GM19043 (cell line): Measurements from ENCODE around the gene LCE1E.

Experiments used
- ATAC-seq: cut with Tn5 transposase; IDR thresholded peaks from one replicate; pipeline ENCODE4 v1.9.1; 2021; ENCODE audit warnings: low read depth; ENCODE audit not compliant: unreplicated experiment

LCE1E gene, protein sequence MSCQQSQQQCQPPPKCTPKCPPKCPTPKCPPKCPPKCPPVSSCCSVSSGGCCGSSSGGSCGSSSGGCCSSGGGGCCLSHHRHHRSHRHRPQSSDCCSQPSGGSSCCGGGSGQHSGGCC

GRCh38 chr1:152786077-152786476, at the start of gene LCE1E:
TSS of gene LCE1E (plus strand) at chr1:152786257. CDS start at chr1:152787300, 1,043 bp downstream.
- no peak for ATAC-seq

GRCh38 chr1:152737997-152738396, 48.1 kb upstream of the LCE1E start:
- no peak for ATAC-seq

DNA sequence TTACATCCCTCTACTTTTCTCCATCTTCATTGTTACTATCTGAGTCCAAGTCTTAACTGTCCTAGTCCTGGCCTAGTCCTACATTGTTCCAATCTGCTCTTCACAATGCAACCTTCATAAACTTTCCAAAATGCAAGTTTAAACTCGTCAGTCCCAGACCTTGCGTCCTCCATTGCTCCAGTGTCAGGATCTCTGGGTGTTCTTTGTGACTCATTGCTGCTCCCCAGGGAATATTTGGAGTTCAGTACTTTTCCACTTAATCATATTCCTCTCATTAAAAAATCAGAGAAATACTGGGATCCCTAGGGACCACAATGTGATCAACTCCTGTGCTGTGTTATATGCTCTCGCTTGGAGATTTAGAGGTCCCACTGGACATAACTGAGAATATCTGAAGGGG, 46.2 kb upstream of the LCE1E start:
- no peak for ATAC-seq

- no peak for ATAC-seq
Measured at GRCh38 chr1:152741656-152742055, 44.4 kb upstream of the LCE1E start.

DNA sequence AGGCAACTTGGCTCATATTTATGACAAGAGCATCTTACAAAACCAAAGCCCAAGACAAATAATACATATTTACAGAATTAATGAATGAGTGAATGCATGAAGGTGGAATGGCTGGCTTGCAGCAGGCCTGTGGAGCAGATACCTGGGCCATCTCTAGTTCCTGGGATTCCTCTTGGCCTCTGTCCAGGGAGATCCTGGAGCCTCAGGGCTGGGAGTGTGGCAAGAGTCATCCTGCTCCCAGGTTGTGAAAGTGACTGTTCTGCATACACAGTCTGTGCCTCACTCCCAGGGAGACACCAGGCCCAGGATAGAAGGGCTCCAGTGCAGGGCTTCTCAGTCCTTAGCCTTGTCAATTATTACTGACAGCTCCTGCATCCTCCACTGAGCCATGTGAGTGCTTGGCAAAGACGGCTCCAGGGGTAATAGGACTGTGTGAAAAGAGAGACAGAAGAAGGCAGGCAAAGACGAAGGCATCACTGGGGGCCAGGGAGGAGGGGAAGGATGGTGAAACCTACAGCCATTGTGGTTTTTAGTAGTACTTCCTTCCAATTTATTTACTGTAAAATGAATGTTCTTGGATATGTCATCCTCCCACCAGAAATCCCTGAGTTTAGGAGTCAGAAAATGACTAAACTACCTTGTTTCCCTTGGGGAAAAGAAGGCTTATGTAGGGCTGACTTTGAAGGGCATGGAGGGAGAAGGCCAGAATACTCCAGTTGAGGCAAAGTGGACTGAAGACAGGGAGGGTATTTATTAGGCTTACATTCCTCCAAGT, 42.5 kb upstream of the LCE1E start:
- no peak for ATAC-seq

DNA sequence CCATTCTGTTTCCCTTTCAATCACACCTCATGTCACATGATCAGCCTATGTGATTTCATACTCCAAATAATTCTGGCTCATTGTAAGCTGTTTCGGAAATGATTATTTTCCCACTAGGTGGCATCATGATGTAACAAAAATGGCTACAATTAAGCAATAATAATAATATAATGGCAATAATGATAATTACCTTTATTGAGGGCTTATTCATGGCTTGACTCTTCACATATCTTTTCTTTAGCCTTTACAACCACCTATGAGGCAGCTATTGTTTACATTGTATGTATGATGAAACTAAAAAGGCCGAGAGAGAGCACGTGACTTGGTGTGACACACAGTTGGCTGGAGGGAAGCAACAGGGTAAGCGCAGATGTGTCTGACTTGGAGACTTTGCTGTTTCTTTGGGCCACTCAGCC, 40.8 kb upstream of the LCE1E start:
- ATAC-seq, result no peak

- ATAC-seq, result no peak
Measured at GRCh38 chr1:152745765-152746444, 40.2 kb upstream of the LCE1E start.

GRCh38 chr1:152747831-152748230, 38.2 kb upstream of the LCE1E start:
- ATAC-seq, result no peak

DNA sequence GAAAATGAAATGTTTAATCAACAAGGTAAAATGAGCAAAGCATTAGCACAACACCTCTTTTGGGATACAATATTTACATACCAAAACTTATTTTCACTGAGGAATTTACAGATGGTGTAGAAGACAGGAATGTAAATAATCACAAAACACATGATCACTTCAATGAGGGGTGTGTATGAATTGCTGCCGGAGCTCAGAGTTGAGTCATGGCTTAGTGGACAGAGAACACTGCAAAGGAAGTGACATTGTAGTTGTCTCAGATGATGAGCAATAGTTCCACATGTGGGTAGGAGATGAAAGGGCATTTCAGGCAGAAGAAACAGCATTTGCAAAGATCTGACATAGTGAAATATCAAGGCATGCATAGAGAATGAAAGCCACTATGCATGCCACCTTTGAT, 33.8 kb upstream of the LCE1E start:
- ATAC-seq, result no peak

- no peak for ATAC-seq
Measured at GRCh38 chr1:152753586-152753985, 32.5 kb upstream of the LCE1E start.

DNA sequence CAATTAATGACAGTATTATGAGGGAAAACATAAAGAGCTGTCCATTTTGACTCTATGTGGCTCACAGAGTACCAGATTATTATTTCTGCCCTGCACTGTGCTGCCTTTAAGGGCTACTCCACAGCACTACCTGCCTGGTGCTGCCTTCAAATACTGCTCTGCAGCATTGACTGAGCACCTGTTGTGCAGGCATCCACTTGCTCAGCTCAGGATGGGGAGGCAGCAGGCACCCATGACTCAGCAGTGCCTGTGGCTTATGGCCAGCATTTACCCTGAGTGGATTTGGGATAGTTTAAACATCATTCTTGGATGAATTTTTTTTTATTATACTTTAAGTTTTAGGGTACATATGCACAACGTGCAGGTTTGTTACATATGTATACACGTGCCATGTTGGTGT, 29.2 kb upstream of the LCE1E start:
- ATAC-seq, result no peak

DNA sequence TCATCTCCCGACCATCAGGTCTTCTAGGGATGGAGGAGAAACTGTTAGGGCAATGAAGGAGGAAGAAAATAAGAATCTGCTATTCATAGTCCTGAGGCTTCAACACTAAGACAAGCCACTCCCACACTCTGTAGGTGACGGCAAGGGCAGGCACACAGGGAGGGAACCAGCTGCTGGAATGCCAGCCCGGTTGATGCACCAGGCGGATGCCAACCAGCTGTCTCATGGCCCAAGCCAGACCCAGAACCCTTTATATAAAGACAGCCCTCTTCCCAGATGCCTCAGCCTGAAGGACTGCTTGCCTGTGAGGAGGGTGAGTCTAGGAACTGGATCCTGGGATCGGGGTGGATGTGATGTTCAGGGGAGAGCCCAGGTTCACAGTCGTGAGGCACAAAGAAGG, 28.3 kb upstream of the LCE1E start, which contains the start of gene KPRP:
KPRP (plus strand) TSS at position 279 of the 400 bp plus-strand sequence. CDS start 1,564 bp downstream, outside the sequence.
- no peak for ATAC-seq

DNA sequence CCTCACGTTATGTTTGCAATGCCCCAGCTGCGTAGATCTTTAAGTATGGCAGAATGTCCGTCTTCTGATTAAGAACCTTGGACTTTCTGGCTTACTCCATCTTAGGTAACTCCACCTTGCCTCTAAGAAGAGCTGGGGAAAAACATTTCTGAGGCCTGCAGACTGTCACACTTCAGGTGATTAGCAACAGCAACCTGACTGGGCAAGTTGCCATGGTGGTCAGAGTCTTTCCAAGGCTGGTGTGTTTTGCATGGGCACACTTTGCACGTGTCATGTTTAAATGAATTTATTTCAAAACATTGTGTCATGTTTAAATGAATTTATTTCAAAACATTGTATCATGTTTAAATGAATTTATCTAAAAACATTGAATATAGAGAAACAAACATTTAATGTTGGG, 27.4 kb upstream of the LCE1E start:
- ATAC-seq, result no peak

DNA sequence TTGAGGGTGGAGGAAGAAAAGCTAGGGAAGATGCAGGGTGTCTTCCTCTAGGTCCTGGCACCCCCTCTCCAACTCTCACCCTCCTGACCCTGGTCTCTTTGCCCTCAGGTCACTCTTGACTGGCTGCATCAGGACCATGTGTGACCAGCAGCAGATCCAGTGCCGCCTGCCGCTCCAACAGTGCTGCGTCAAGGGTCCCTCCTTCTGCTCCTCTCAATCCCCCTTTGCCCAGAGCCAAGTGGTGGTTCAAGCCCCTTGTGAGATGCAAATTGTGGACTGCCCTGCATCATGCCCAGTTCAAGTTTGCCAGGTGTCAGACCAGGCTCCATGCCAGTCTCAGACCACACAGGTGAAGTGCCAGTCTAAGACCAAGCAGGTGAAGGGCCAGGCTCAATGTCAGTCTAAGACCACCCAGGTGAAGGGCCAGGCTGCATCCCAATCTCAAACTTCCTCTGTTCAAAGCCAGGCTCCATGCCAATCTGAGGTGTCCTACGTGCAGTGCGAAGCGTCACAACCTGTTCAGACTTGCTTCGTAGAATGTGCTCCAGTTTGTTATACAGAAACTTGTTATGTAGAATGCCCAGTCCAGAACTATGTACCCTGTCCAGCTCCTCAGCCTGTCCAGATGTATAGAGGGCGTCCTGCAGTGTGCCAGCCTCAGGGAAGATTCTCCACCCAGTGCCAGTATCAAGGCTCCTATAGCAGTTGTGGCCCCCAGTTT, 26.4 kb upstream of the LCE1E start:
- no peak for ATAC-seq

- ATAC-seq, result no peak
Measured at GRCh38 chr1:152760551-152761190, 25.4 kb upstream of the LCE1E start.

DNA sequence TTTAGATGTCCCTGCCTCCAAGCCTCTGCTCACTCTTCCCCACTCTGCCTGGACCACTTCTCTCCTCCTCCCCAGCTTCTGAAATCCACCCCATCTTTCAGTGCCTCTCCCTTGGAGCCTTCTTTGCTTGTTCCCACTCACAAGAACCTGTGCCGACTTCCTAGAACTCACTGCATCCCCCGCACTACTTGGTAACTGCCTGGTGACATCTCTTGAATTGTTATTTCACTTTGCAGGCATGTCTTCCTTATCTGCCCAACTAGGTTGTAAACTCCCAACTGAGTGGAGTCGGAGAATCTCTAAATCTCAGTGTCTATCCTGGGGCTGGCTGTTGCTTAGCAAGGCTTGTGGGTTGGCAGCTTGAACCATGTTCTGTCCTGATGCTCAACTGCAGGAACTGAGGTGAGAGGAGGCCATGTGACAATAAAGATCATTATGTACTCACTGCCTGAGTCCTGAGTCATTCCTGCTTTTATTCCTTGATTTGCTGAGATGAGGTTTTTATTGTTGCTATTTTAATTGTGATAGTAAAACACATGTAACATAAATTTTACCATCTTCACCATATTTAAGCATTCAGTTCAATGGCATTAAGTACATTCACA, 24.3 kb upstream of the LCE1E start:
- ATAC-seq, result no peak

- no peak for ATAC-seq
Measured at GRCh38 chr1:152768847-152769533, 17.1 kb upstream of the LCE1E start.

- no peak for ATAC-seq
Measured at GRCh38 chr1:152770411-152770810, 15.6 kb upstream of the LCE1E start.

GRCh38 chr1:152774875-152775274, 11.2 kb upstream of the LCE1E start, which contains the start of gene LCE1F:
TSS of gene LCE1F (plus strand) at chr1:152775140. CDS start at chr1:152776372, 1,232 bp downstream.
- no peak for ATAC-seq
